HG03097 (cell line): ENCODE results near the gene LIMS2.

Experiments used
- ATAC-seq: cut with Tn5 transposase; IDR thresholded peaks from one replicate; pipeline ENCODE4 v1.9.1; 2021; ENCODE audit not compliant: unreplicated experiment, low FRiP score

Gene LIMS2

GRCh38 chr2:127701651-127702394, 26.5 kb upstream of the LIMS2 start:
- ATAC-seq, result peak; percentile 42

- ATAC-seq, result peak; percentile 69
These were observed 25.9 kb upstream of the LIMS2 start, which contains the start of gene SFT2D3 for GRCh38 chr2:127701193-127701650. SFT2D3 (plus strand) TSS chr2:127701497; CDS start chr2:127701529, 32 bp downstream.

GRCh38 chr2:127700527-127701192, 25.3 kb upstream of the LIMS2 start:
- peak; percentile 53 for ATAC-seq

GRCh38 chr2:127698553-127699355, 23.4 kb upstream of the LIMS2 start:
- ATAC-seq, result no peak

- ATAC-seq, result no peak
These were observed 22.3 kb upstream of the LIMS2 start for GRCh38 chr2:127697482-127698180.

- no peak for ATAC-seq
These were observed 20.5 kb upstream of the LIMS2 start for GRCh38 chr2:127695491-127696472.

- no peak for ATAC-seq
These were observed 19.7 kb upstream of the LIMS2 start for GRCh38 chr2:127694986-127695385.

- ATAC-seq, result no peak
These were observed 15.4 kb upstream of the LIMS2 start for GRCh38 chr2:127690696-127691095.

- ATAC-seq, result no peak
These were observed 13.1 kb upstream of the LIMS2 start for GRCh38 chr2:127688405-127688804.

GRCh38 chr2:127685410-127686080, 10.2 kb upstream of the LIMS2 start:
- ATAC-seq, result no peak

GRCh38 chr2:127683757-127684156, 8.4 kb upstream of the LIMS2 start:
- ATAC-seq, result no peak

- ATAC-seq, result no peak
These were observed 7.7 kb upstream of the LIMS2 start for GRCh38 chr2:127683056-127683455.

GRCh38 chr2:127681976-127682857, 6.9 kb upstream of the LIMS2 start:
- ATAC-seq, result no peak

- no peak for ATAC-seq
These were observed 6.0 kb upstream of the LIMS2 start for GRCh38 chr2:127681288-127681804.

GRCh38 chr2:127680706-127681287, 5.5 kb upstream of the LIMS2 start:
- no peak for ATAC-seq

GRCh38 chr2:127679680-127680361, 4.5 kb upstream of the LIMS2 start:
- ATAC-seq, result no peak

- no peak for ATAC-seq
These were observed 3.7 kb upstream of the LIMS2 start for GRCh38 chr2:127678991-127679390.
